SU-DHL-6 (cell line): ENCODE data around the gene MTCH1.
"Not testable (repeated sequence)": the region's sequence is repeated elsewhere in the genome, so short reads cannot be mapped to it uniquely, and the experiment has no call there.

Source experiments
- H2AFZ ChIP-seq: fragments of 200-600 bp; sonication (generic); 2 replicates; pipeline ENCODE4 v1.6.1; 2014; ENCODE audit warnings: low read depth, mild to moderate bottlenecking, moderate library complexity, mixed read lengths, antibody characterized with exemption, low read length; ENCODE audit not compliant: severe bottlenecking
- H3F3A ChIP-seq: fragments of 200-600 bp; shearing (Covaris generic); 2 replicates; pipeline ENCODE4 v1.6.0; 2016; ENCODE audit warnings: antibody characterized with exemption, mild to moderate bottlenecking; ENCODE audit not compliant: insufficient read depth
- H3K27ac ChIP-seq: fragments of 200-600 bp; sonication (generic); 2 replicates; pipeline ENCODE4 v1.5.1; 2016; ENCODE audit warnings: low read depth, mild to moderate bottlenecking, low read length, moderate library complexity, mixed read lengths
- H3K27me3 ChIP-seq: fragments of 200-600 bp; sonication (generic), shearing (Covaris generic); 2 replicates; pipeline ENCODE4 v1.6.0; 2014; ENCODE audit warnings: mild to moderate bottlenecking, low read length
- H3K36me3 ChIP-seq: fragments of 200-600 bp; sonication (generic); 2 replicates; pipeline ENCODE4 v1.6.1; 2014; ENCODE audit warnings: mild to moderate bottlenecking, low read length, mixed read lengths
- H3K4me2 ChIP-seq: fragments of 300-600, 200-600 bp; shearing (Covaris generic), sonication (generic); 2 replicates; pipeline ENCODE4 v1.6.0; 2014; ENCODE audit warnings: low read length, low read depth, mild to moderate bottlenecking; ENCODE audit not compliant: poor library complexity, severe bottlenecking
- H3K4me3 ChIP-seq: fragments of 200-600 bp; sonication (generic); 2 replicates; pipeline ENCODE4 v1.5.1; 2014; ENCODE audit warnings: antibody characterized with exemption, low read length, mild to moderate bottlenecking, mixed read lengths; ENCODE audit not compliant: insufficient read depth, poor library complexity, severe bottlenecking
- H3K79me2 ChIP-seq: fragments of 200-600 bp; sonication (generic); 2 replicates; pipeline ENCODE4 v1.6.1; 2014; ENCODE audit warnings: mild to moderate bottlenecking, low read length, moderate library complexity; ENCODE audit not compliant: insufficient read depth
- H3K9ac ChIP-seq: fragments of 200-600 bp; sonication (generic); 2 replicates; pipeline ENCODE4 v1.7.0; 2014; ENCODE audit warnings: mild to moderate bottlenecking, low read length
- H3K9me2 ChIP-seq: fragments of 200-600 bp; sonication (generic); replicated peaks from 2 replicates; pipeline ENCODE4 v1.6.1; 2014; ENCODE audit warnings: low read length; ENCODE audit not compliant: insufficient read depth
- H3K9me3 ChIP-seq: fragments of 200-600 bp; sonication (generic); 2 replicates; pipeline ENCODE4 v1.6.1; 2014; ENCODE audit warnings: low read length, mixed read lengths; ENCODE audit not compliant: insufficient read depth
- H4K20me1 ChIP-seq: fragments of 200-600 bp; sonication (generic); 2 replicates; pipeline ENCODE4 v1.6.1; 2014; ENCODE audit warnings: low read depth, mild to moderate bottlenecking, antibody characterized with exemption, low read length, moderate library complexity, mixed read lengths
- EZH2phosphoT487 ChIP-seq: fragments of 200-600 bp; sonication (generic), shearing (Covaris generic); conservative IDR thresholded peaks from 2 replicates; pipeline ENCODE4 v1.6.1; 2018; ENCODE audit warnings: mild to moderate bottlenecking, antibody characterized with exemption, low read length, moderate library complexity, mixed read lengths
- TF ChIP-seq, protein P1 (sequence below): fragments of 200-600 bp; sonication (generic); IDR thresholded peaks from one replicate; pipeline ENCODE4 v1.5.1; 2017; ENCODE audit warnings: antibody characterized with exemption, mild to moderate bottlenecking, low read length, moderate library complexity; ENCODE audit not compliant: insufficient read depth, poor library complexity, severe bottlenecking

The MTCH1 gene

DNA sequence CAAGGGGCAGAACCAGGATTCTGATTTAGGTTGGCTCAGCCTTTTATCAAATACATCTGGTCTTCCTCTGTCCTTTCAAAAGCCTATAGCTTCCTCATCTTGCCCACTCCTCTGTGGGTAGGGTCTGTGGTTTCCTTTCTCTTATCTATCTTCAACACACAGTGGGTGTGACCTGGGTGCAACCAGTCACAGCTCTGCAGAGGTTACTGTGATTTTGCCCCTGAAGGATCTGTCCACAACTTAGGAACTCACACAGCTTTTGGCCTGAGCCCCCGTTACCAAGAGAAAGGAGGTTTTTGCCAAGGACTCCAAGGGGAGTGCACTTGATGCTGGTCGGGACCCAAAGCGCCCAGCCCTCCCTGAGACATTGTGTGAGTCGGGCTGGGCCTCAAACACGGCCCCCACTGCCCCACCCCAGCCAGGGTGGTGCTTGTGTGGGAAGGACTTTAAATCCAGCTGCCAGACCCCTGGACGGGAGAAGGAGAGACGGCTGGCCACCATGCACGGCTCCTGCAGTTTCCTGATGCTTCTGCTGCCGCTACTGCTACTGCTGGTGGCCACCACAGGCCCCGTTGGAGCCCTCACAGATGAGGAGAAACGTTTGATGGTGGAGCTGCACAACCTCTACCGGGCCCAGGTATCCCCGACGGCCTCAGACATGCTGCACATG, 31.6 kb downstream of the MTCH1 start, which contains the start of gene PI16:
Gene PI16, plus strand, starts transcription at position 477 of the 670 bp plus-strand sequence. Its CDS starts 23 bp downstream, at position 500.
- H3K4me3 ChIP-seq, result peak within 1 kb of the TSS; percentile 24
- H4K20me1 ChIP-seq, result no peaks in the 10 kb centered on the region
- H3K4me2 ChIP-seq, result peak within 1 kb of the TSS; percentile 53
- no peaks in the 10 kb centered on the region for H3K36me3 ChIP-seq
- H3K9me3 ChIP-seq, result no peaks in the 10 kb centered on the region
- no peak within 1 kb of the TSS for H2AFZ ChIP-seq
- H3K27me3 ChIP-seq, result no peaks in the 10 kb centered on the region
- peak within 1 kb of the TSS; percentile 37 for H3K9ac ChIP-seq
- TF ChIP-seq, protein P1, sequence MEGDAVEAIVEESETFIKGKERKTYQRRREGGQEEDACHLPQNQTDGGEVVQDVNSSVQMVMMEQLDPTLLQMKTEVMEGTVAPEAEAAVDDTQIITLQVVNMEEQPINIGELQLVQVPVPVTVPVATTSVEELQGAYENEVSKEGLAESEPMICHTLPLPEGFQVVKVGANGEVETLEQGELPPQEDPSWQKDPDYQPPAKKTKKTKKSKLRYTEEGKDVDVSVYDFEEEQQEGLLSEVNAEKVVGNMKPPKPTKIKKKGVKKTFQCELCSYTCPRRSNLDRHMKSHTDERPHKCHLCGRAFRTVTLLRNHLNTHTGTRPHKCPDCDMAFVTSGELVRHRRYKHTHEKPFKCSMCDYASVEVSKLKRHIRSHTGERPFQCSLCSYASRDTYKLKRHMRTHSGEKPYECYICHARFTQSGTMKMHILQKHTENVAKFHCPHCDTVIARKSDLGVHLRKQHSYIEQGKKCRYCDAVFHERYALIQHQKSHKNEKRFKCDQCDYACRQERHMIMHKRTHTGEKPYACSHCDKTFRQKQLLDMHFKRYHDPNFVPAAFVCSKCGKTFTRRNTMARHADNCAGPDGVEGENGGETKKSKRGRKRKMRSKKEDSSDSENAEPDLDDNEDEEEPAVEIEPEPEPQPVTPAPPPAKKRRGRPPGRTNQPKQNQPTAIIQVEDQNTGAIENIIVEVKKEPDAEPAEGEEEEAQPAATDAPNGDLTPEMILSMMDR, result no peak
- TF ChIP-seq EZH2phosphoT487, result no peak
- peak within 1 kb of the TSS; percentile 58 for H3K27ac ChIP-seq
- no peaks in the 10 kb centered on the region for H3K9me2 ChIP-seq
- H3F3A ChIP-seq, result peaks cover 3% of the 10 kb centered on the region; the same call in 1 of the 2 replicates
- H3K79me2 ChIP-seq, result no peaks in the 10 kb centered on the region

DNA sequence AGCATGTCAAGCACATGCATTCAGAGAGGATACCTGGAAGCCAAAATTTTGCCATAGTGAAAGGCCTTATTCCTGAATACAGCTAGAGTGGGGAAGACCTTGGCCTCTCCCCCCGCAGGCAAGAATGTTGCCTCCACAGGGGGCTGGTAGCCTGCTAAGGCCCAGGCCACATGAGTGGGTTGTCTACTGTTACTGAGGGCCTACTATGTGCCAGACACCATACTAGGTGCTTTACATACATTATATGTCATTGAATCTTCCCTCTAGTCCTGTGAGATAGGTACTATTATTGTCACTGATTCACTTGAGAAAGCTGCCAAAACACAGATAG, 32.1 kb downstream of the MTCH1 start:
- peak overlapping the region; percentile 58 for H3K27ac ChIP-seq

DNA sequence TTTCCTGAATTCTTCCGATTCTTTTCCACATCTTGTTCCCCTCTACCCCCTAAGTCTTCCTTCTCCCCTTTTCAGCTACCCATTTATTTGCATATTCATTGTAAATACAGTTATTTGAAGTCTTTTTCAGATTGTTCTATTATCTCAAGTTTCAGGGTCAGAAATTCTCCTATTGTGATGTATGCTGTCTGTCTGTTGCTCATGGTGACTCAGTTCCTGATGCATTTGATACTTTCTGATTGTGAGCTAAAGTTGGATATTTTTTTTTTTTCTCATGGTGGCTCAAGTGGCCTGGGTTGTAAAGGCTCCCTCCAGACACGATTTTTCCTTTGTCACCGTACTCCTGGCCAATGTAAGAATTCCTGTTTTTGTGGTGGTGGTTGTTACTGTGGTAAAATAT, 36.4 kb downstream of the MTCH1 start:
- Histone ChIP-seq H2AFZ (no peak overlapping the region), H3K9ac (no peak overlapping the region), H3K27ac (peak overlapping the region; percentile 28), H3K9me3 (no peaks in the 10 kb centered on the region), H3F3A (peaks cover 25% of the 10 kb centered on the region), H3K4me2 (peak overlapping the region; percentile 50), H3K4me3 (no peak overlapping the region), H3K27me3 (no peaks in the 10 kb centered on the region), H3K9me2 (no peaks in the 10 kb centered on the region), H4K20me1 (no peaks in the 10 kb centered on the region), H3K79me2 (no peaks in the 10 kb centered on the region), H3K36me3 (no peaks in the 10 kb centered on the region)
- no peak for TF ChIP-seq EZH2phosphoT487
- TF ChIP-seq, protein P1, result no peak

More for the DNA sequence above, 32.1 kb downstream of the MTCH1 start:
- H3K36me3 ChIP-seq, result no peaks in the 10 kb centered on the region
- H3K9me2 ChIP-seq, result no peaks in the 10 kb centered on the region
- peaks cover 3% of the 10 kb centered on the region; the same call in 1 of the 2 replicates for H3F3A ChIP-seq
- no peaks in the 10 kb centered on the region for H4K20me1 ChIP-seq
- H3K4me3 ChIP-seq, result peak overlapping the region; percentile 24
- no peaks in the 10 kb centered on the region for H3K9me3 ChIP-seq
- peak overlapping the region; percentile 53 for H3K4me2 ChIP-seq
- no peaks in the 10 kb centered on the region for H3K79me2 ChIP-seq
- no peak overlapping the region for H2AFZ ChIP-seq
- TF ChIP-seq, protein P1, result no peak
- no peak for TF ChIP-seq EZH2phosphoT487
- H3K9ac ChIP-seq, result peak overlapping the region; percentile 37; the same call in 1 of the 2 replicates
- no peaks in the 10 kb centered on the region for H3K27me3 ChIP-seq

DNA sequence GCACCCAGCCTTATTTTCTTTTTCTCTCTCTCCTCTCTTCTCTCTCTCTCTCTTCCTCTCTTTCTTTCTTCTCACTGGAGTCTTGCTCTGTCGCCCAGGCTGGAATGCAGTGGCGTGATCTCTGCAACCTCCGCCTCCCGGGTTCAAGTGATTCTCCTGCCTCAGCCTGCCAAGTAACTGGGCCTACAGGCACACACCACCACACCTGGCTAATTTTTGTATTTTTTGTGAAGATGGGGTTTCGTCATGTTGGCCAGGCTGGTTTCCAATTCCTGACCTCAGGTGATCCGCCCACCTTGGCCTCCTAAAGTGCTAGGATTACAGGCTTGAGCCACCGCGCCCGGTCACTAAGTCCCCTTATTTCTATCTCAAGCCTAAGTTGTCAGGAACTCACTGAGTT, 36.9 kb downstream of the MTCH1 start:
- H2AFZ ChIP-seq, H3K36me3 ChIP-seq, H3K79me2 ChIP-seq, H3K9me3 ChIP-seq, H3K9me2 ChIP-seq, H3K4me3 ChIP-seq, H3K9ac ChIP-seq, H4K20me1 ChIP-seq, H3K27me3 ChIP-seq: not testable (repeated sequence)
- Histone ChIP-seq H3K27ac (peak overlapping the region; percentile 28), H3K4me2 (peak overlapping the region; percentile 50), H3F3A (peaks cover 27% of the 10 kb centered on the region)
